ENCODE measurements around the gene CPLX1.
A peak's percentile ranks its signal among the peaks of the same experiment; 100 is the strongest.

The CPLX1 gene

GRCh38 chr4:793941-794621 is 31.8 kb downstream of the CPLX1 start:
- Histone ChIP-seq H3K4me3 (ENCODE audit: low read depth in 1 of 5, low read length in 5 of 5) (no peak overlapping the region), H3K36me3 (ENCODE audit: control insufficient read depth in 5 of 5, insufficient read depth in 5 of 5, low read length in 5 of 5) (no peaks in the 10 kb centered on the region), H3K4me1 (ENCODE audit: control insufficient read depth in 5 of 5, insufficient read depth in 5 of 5, low read length in 5 of 5) (peaks cover 0 to 14% (median 10%) of the 10 kb centered on the region in 5 donors), H3K27me3 (ENCODE audit: control insufficient read depth in 5 of 5, insufficient read depth in 4 of 5, low read length in 5 of 5) (peaks cover 43 to 69% (median 57%) of the 10 kb centered on the region in 5 donors), H3K9ac (ENCODE audit: low read length in 5 of 5) (no peak overlapping the region), H3K9me3 (ENCODE audit: control insufficient read depth in 5 of 5, low read length in 5 of 5) (no peaks in the 10 kb centered on the region), H3K27ac (ENCODE audit: low read depth, low read length) (no peak overlapping the region)

- Histone ChIP-seq H3K36me3 (ENCODE audit: control insufficient read depth in 5 of 5, insufficient read depth in 5 of 5, low read length in 5 of 5) (no peaks in the 10 kb centered on the region), H3K9me3 (ENCODE audit: control insufficient read depth in 5 of 5, low read length in 5 of 5) (no peaks in the 10 kb centered on the region), H3K27me3 (ENCODE audit: control insufficient read depth in 5 of 5, insufficient read depth in 4 of 5, low read length in 5 of 5) (peaks cover 51 to 71% (median 61%) of the 10 kb centered on the region in 5 donors), H3K27ac (ENCODE audit: low read depth, low read length) (no peak overlapping the region), H3K4me3 (ENCODE audit: low read depth in 1 of 5, low read length in 5 of 5) (no peak overlapping the region), H3K4me1 (ENCODE audit: control insufficient read depth in 5 of 5, insufficient read depth in 5 of 5, low read length in 5 of 5) (peaks cover 0 to 18% (median 14%) of the 10 kb centered on the region in 5 donors), H3K9ac (ENCODE audit: low read length in 5 of 5) (no peak overlapping the region)
Observed at GRCh38 chr4:793093-793861, 32.7 kb downstream of the CPLX1 start.

GRCh38 chr4:792626-793092 is 33.3 kb downstream of the CPLX1 start:
- Histone ChIP-seq H3K4me1 (ENCODE audit: control insufficient read depth in 5 of 5, insufficient read depth in 5 of 5, low read length in 5 of 5) (peaks cover 0 to 18% (median 14%) of the 10 kb centered on the region in 5 donors), H3K36me3 (ENCODE audit: control insufficient read depth in 5 of 5, insufficient read depth in 5 of 5, low read length in 5 of 5) (no peaks in the 10 kb centered on the region), H3K27me3 (ENCODE audit: control insufficient read depth in 5 of 5, insufficient read depth in 4 of 5, low read length in 5 of 5) (peaks cover 51 to 71% (median 61%) of the 10 kb centered on the region in 5 donors), H3K4me3 (ENCODE audit: low read depth in 1 of 5, low read length in 5 of 5) (peak overlapping the region in 1 of 5 donors; percentile 30), H3K9me3 (ENCODE audit: control insufficient read depth in 5 of 5, low read length in 5 of 5) (no peaks in the 10 kb centered on the region), H3K9ac (ENCODE audit: low read length in 5 of 5) (no peak overlapping the region), H3K27ac (ENCODE audit: low read depth, low read length) (no peak overlapping the region)

GRCh38 chr4:791898-792625 is 33.9 kb downstream of the CPLX1 start:
- peak overlapping the region in 1 of 5 donors; percentile 30 for H3K4me3 ChIP-seq (ENCODE audit: low read depth in 1 of 5, low read length in 5 of 5)

GRCh38 chr4:791252-791897 is 34.6 kb downstream of the CPLX1 start:
- Histone ChIP-seq H3K9ac (ENCODE audit: low read length in 5 of 5) (no peak overlapping the region), H3K27me3 (ENCODE audit: control insufficient read depth in 5 of 5, insufficient read depth in 4 of 5, low read length in 5 of 5) (peaks cover 51 to 72% (median 61%) of the 10 kb centered on the region in 5 donors), H3K27ac (ENCODE audit: low read depth, low read length) (no peak overlapping the region), H3K4me1 (ENCODE audit: control insufficient read depth in 5 of 5, insufficient read depth in 5 of 5, low read length in 5 of 5) (peaks cover 0 to 27% (median 15%) of the 10 kb centered on the region in 5 donors), H3K9me3 (ENCODE audit: control insufficient read depth in 5 of 5, low read length in 5 of 5) (no peaks in the 10 kb centered on the region), H3K36me3 (ENCODE audit: control insufficient read depth in 5 of 5, insufficient read depth in 5 of 5, low read length in 5 of 5) (no peaks in the 10 kb centered on the region), H3K4me3 (ENCODE audit: low read depth in 1 of 5, low read length in 5 of 5) (no peak overlapping the region)

More at GRCh38 chr4:791898-792625, 33.9 kb downstream of the CPLX1 start:
- Histone ChIP-seq H3K27me3 (ENCODE audit: control insufficient read depth in 5 of 5, insufficient read depth in 4 of 5, low read length in 5 of 5) (peaks cover 51 to 73% (median 61%) of the 10 kb centered on the region in 5 donors), H3K9me3 (ENCODE audit: control insufficient read depth in 5 of 5, low read length in 5 of 5) (no peaks in the 10 kb centered on the region), H3K9ac (ENCODE audit: low read length in 5 of 5) (no peak overlapping the region), H3K36me3 (ENCODE audit: control insufficient read depth in 5 of 5, insufficient read depth in 5 of 5, low read length in 5 of 5) (no peaks in the 10 kb centered on the region), H3K4me1 (ENCODE audit: control insufficient read depth in 5 of 5, insufficient read depth in 5 of 5, low read length in 5 of 5) (peaks cover 0 to 24% (median 15%) of the 10 kb centered on the region in 5 donors), H3K27ac (ENCODE audit: low read depth, low read length) (no peak overlapping the region)

GRCh38 chr4:790466-790820 is 35.5 kb downstream of the CPLX1 start:
- H3K27me3 ChIP-seq (ENCODE audit: control insufficient read depth in 5 of 5, insufficient read depth in 4 of 5, low read length in 5 of 5), result peaks cover 49 to 67% (median 55%) of the 10 kb centered on the region in 5 donors
- H3K4me1 ChIP-seq (ENCODE audit: control insufficient read depth in 5 of 5, insufficient read depth in 5 of 5, low read length in 5 of 5), result peaks cover 0 to 27% (median 20%) of the 10 kb centered on the region in 5 donors
- no peak overlapping the region for H3K27ac ChIP-seq (ENCODE audit: low read depth, low read length)
- no peak overlapping the region for H3K4me3 ChIP-seq (ENCODE audit: low read depth in 1 of 5, low read length in 5 of 5)
- H3K9ac ChIP-seq (ENCODE audit: low read length in 5 of 5), result no peak overlapping the region
- H3K9me3 ChIP-seq (ENCODE audit: control insufficient read depth in 5 of 5, low read length in 5 of 5), result no peaks in the 10 kb centered on the region
- H3K36me3 ChIP-seq (ENCODE audit: control insufficient read depth in 5 of 5, insufficient read depth in 5 of 5, low read length in 5 of 5), result no peaks in the 10 kb centered on the region

GRCh38 chr4:789571-790465 is 36.1 kb downstream of the CPLX1 start:
- no peak overlapping the region for H3K4me3 ChIP-seq (ENCODE audit: low read depth in 1 of 5, low read length in 5 of 5)
- H3K9ac ChIP-seq (ENCODE audit: low read length in 5 of 5), result no peak overlapping the region
- H3K4me1 ChIP-seq (ENCODE audit: control insufficient read depth in 5 of 5, insufficient read depth in 5 of 5, low read length in 5 of 5), result peaks cover 0 to 23% (median 19%) of the 10 kb centered on the region in 5 donors
- H3K9me3 ChIP-seq (ENCODE audit: control insufficient read depth in 5 of 5, low read length in 5 of 5), result no peaks in the 10 kb centered on the region
- H3K36me3 ChIP-seq (ENCODE audit: control insufficient read depth in 5 of 5, insufficient read depth in 5 of 5, low read length in 5 of 5), result no peaks in the 10 kb centered on the region
- H3K27me3 ChIP-seq (ENCODE audit: control insufficient read depth in 5 of 5, insufficient read depth in 4 of 5, low read length in 5 of 5), result peaks cover 52 to 67% (median 54%) of the 10 kb centered on the region in 5 donors
- no peak overlapping the region for H3K27ac ChIP-seq (ENCODE audit: low read depth, low read length)

GRCh38 chr4:788636-789297 is 37.2 kb downstream of the CPLX1 start:
- Histone ChIP-seq H3K9me3 (ENCODE audit: control insufficient read depth in 5 of 5, low read length in 5 of 5) (no peaks in the 10 kb centered on the region), H3K27me3 (ENCODE audit: control insufficient read depth in 5 of 5, insufficient read depth in 4 of 5, low read length in 5 of 5) (peaks cover 44 to 59% (median 49%) of the 10 kb centered on the region in 5 donors)

More at GRCh38 chr4:788636-789297, 37.2 kb downstream of the CPLX1 start:
- no peak overlapping the region for H3K4me3 ChIP-seq (ENCODE audit: low read depth in 1 of 5, low read length in 5 of 5)
- H3K4me1 ChIP-seq (ENCODE audit: control insufficient read depth in 5 of 5, insufficient read depth in 5 of 5, low read length in 5 of 5), result peaks cover 0 to 21% (median 17%) of the 10 kb centered on the region in 5 donors
- H3K36me3 ChIP-seq (ENCODE audit: control insufficient read depth in 5 of 5, insufficient read depth in 5 of 5, low read length in 5 of 5), result no peaks in the 10 kb centered on the region
- no peak overlapping the region for H3K27ac ChIP-seq (ENCODE audit: low read depth, low read length)
- H3K9ac ChIP-seq (ENCODE audit: low read length in 5 of 5), result no peak overlapping the region
